DOHH2 (cell line): ENCODE results near the gene CHD6.

Experiments
- H3F3A ChIP-seq: fragments of 200-600 bp; sonication (generic), shearing (Covaris generic); 2 replicates; pipeline ENCODE4 v1.6.0; 2016; ENCODE audit warnings: antibody characterized with exemption, mild to moderate bottlenecking; ENCODE audit not compliant: control insufficient read depth, insufficient read depth
- H3K27ac ChIP-seq: fragments of 200-600 bp; sonication (generic); 2 replicates; pipeline ENCODE4 v1.5.1; 2014; ENCODE audit warnings: low read depth, mild to moderate bottlenecking, low read length, moderate library complexity
- H3K27me3 ChIP-seq: fragments of 200-600 bp; sonication (generic); 2 replicates; pipeline ENCODE4 v1.6.1; 2014; ENCODE audit warnings: mild to moderate bottlenecking, low read length, mixed read lengths; ENCODE audit not compliant: control insufficient read depth
- H3K36me3 ChIP-seq: fragments of 200-600 bp; sonication (generic); 2 replicates; pipeline ENCODE4 v1.6.1; 2014; ENCODE audit warnings: mild to moderate bottlenecking, low read length, moderate library complexity, mixed read lengths; ENCODE audit not compliant: control insufficient read depth
- H3K4me1 ChIP-seq: fragments of 200-600 bp; sonication (generic); 2 replicates; pipeline ENCODE4 v1.6.1; 2014; ENCODE audit warnings: mild to moderate bottlenecking, low read length, mixed read lengths; ENCODE audit not compliant: control insufficient read depth
- H3K4me2 ChIP-seq: fragments of 200-600 bp; sonication (generic); 2 replicates; pipeline ENCODE4 v1.6.0; 2014; ENCODE audit warnings: mild to moderate bottlenecking, low read length, moderate library complexity
- H3K4me3 ChIP-seq: fragments of 200-600 bp; sonication (generic); 2 replicates; pipeline ENCODE4 v1.5.1; 2014; ENCODE audit warnings: mild to moderate bottlenecking, low read length, mixed read lengths
- H3K79me2 ChIP-seq: fragments of 200-600 bp; sonication (generic); 2 replicates; pipeline ENCODE4 v1.6.1; 2014; ENCODE audit warnings: mild to moderate bottlenecking, low read length, mixed read lengths; ENCODE audit not compliant: control insufficient read depth
- H3K9me2 ChIP-seq: fragments of 200-600 bp; sonication (generic); replicated peaks from 2 replicates; pipeline ENCODE4 v1.6.1; 2014; ENCODE audit warnings: mild to moderate bottlenecking, low read length, mixed read lengths; ENCODE audit not compliant: control insufficient read depth
- H3K9me3 ChIP-seq: fragments of 200-600 bp; sonication (generic); 2 replicates; pipeline ENCODE4 v1.6.1; 2014; ENCODE audit warnings: antibody characterized with exemption, low read length, mixed read lengths; ENCODE audit not compliant: control insufficient read depth, insufficient read depth
- H4K20me1 ChIP-seq: fragments of 200-600 bp; sonication (generic); 2 replicates; pipeline ENCODE4 v1.6.0; 2014; ENCODE audit warnings: low read depth, mild to moderate bottlenecking, antibody characterized with exemption, low read length, moderate library complexity; ENCODE audit not compliant: control insufficient read depth, insufficient read depth
- EZH2phosphoT487 ChIP-seq: fragments of 200-600 bp; sonication (generic); IDR thresholded peaks from 2 replicates; pipeline ENCODE4 v1.6.1; 2017; ENCODE audit warnings: borderline replicate concordance, mild to moderate bottlenecking, antibody characterized with exemption, low read length, moderate library complexity, mixed read lengths
- TF ChIP-seq, protein P1 (sequence below): fragments of 200-600 bp; sonication (generic); IDR thresholded peaks from one replicate; pipeline ENCODE4 v1.5.1; 2014; ENCODE audit warnings: antibody characterized with exemption, mild to moderate bottlenecking, low read depth, low read length; ENCODE audit not compliant: poor library complexity, severe bottlenecking

The CHD6 gene

DNA sequence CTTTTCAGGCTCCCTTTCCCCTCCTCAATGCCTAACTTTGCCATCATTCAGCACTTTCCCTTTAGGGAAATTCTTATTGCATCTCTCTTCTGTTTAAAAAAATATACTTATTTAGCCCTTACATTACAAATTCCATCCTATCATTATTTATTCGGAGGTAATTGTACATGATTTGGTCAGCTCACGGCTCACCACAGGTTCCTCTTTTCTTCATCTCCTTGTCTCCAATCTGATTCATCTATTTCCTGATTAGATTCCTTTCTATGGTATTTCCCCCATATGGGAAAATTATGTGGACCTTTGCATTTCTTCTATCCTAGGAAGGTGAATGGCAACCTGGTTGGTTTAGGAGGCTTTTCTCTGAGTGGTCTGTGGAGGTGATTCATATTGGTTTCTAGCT, 238.6 kb downstream of the CHD6 start:
- Histone ChIP-seq H3K4me2 (no peak overlapping the region), H3K4me3 (no peak overlapping the region), H3F3A (no peaks in the 10 kb centered on the region), H3K36me3 (no peaks in the 10 kb centered on the region), H3K27ac (no peak overlapping the region), H3K9me3 (no peaks in the 10 kb centered on the region), H3K27me3 (no peaks in the 10 kb centered on the region; the same call in 1 of the 2 replicates), H3K4me1 (peaks cover 4% of the 10 kb centered on the region; the same call in 1 of the 2 replicates), H3K9me2 (no peaks in the 10 kb centered on the region), H4K20me1 (no peaks in the 10 kb centered on the region), H3K79me2 (no peaks in the 10 kb centered on the region)
- TF ChIP-seq, protein P1, sequence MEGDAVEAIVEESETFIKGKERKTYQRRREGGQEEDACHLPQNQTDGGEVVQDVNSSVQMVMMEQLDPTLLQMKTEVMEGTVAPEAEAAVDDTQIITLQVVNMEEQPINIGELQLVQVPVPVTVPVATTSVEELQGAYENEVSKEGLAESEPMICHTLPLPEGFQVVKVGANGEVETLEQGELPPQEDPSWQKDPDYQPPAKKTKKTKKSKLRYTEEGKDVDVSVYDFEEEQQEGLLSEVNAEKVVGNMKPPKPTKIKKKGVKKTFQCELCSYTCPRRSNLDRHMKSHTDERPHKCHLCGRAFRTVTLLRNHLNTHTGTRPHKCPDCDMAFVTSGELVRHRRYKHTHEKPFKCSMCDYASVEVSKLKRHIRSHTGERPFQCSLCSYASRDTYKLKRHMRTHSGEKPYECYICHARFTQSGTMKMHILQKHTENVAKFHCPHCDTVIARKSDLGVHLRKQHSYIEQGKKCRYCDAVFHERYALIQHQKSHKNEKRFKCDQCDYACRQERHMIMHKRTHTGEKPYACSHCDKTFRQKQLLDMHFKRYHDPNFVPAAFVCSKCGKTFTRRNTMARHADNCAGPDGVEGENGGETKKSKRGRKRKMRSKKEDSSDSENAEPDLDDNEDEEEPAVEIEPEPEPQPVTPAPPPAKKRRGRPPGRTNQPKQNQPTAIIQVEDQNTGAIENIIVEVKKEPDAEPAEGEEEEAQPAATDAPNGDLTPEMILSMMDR, result no peak
- no peak for TF ChIP-seq EZH2phosphoT487

- Histone ChIP-seq H3K4me3 (no peak overlapping the region), H3K27me3 (no peaks in the 10 kb centered on the region; the same call in 1 of the 2 replicates)
Measured at GRCh38 chr20:41377275-41377674, 240.9 kb downstream of the CHD6 start.

GRCh38 chr20:41376349-41376748, 241.8 kb downstream of the CHD6 start:
- no peaks in the 10 kb centered on the region for H3F3A ChIP-seq
- no peaks in the 10 kb centered on the region for H3K9me3 ChIP-seq
- no peaks in the 10 kb centered on the region; the same call in 1 of the 2 replicates for H3K27me3 ChIP-seq
- no peaks in the 10 kb centered on the region for H3K79me2 ChIP-seq
- no peaks in the 10 kb centered on the region for H3K36me3 ChIP-seq
- H3K9me2 ChIP-seq, result no peaks in the 10 kb centered on the region
- no peak overlapping the region for H3K27ac ChIP-seq
- TF ChIP-seq, protein P1, result no peak
- TF ChIP-seq EZH2phosphoT487, result no peak
- H3K4me2 ChIP-seq, result no peak overlapping the region
- no peak overlapping the region for H3K4me3 ChIP-seq
- peaks cover 4% of the 10 kb centered on the region; the same call in 1 of the 2 replicates for H3K4me1 ChIP-seq
- H4K20me1 ChIP-seq, result no peaks in the 10 kb centered on the region

More at GRCh38 chr20:41377275-41377674, 240.9 kb downstream of the CHD6 start:
- no peaks in the 10 kb centered on the region for H3K9me2 ChIP-seq
- no peaks in the 10 kb centered on the region for H3K79me2 ChIP-seq
- H3K9me3 ChIP-seq, result no peaks in the 10 kb centered on the region
- H3F3A ChIP-seq, result no peaks in the 10 kb centered on the region
- TF ChIP-seq, protein P1, result no peak
- TF ChIP-seq EZH2phosphoT487, result no peak
- no peaks in the 10 kb centered on the region for H4K20me1 ChIP-seq
- no peak overlapping the region for H3K27ac ChIP-seq
- peaks cover 4% of the 10 kb centered on the region; the same call in 1 of the 2 replicates for H3K4me1 ChIP-seq
- H3K4me2 ChIP-seq, result no peak overlapping the region
- H3K36me3 ChIP-seq, result no peaks in the 10 kb centered on the region

DNA sequence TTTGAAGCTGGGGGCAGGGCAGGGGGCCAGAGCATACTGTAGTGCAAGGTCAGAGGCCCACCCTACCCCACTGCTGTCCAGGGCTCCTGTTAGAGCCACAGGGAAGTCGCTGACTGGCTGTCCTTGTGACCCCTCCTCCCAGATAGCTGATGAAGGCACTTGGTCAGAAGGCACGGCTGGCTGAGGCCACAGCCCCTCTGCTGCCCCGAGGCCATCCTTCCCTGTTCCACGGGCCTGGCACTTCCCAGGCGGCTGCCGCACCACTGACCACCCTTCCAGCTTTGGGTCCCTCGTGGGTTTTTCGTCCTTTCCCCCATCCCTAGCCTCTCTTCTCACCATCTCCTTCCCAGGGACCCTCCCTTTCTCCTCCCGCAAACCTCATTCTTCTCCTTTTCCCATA, 242.3 kb downstream of the CHD6 start:
- Histone ChIP-seq H3K9me2 (no peaks in the 10 kb centered on the region), H3K27me3 (no peaks in the 10 kb centered on the region; the same call in 1 of the 2 replicates), H3F3A (no peaks in the 10 kb centered on the region), H3K79me2 (no peaks in the 10 kb centered on the region), H3K27ac (no peak overlapping the region), H3K36me3 (no peaks in the 10 kb centered on the region), H3K9me3 (0 out of 2 replicates have a peak, but pooled peaks cover 4% of the 10 kb centered on the region), H3K4me3 (no peak overlapping the region), H3K4me1 (peaks cover 4% of the 10 kb centered on the region; the same call in 1 of the 2 replicates), H3K4me2 (no peak overlapping the region), H4K20me1 (no peaks in the 10 kb centered on the region)
- TF ChIP-seq, protein P1, result no peak
- no peak for TF ChIP-seq EZH2phosphoT487
